GM23338 (cell line): ENCODE measurements around the gene CAPZB. TPM values are rescaled to one million over a fixed set of nuclear protein-coding genes. Genes with fewer than 3 reads are reported as not detected.
A peak's percentile ranks its signal among the peaks of the same experiment; 100 is the strongest.

Experiments
- ATAC-seq: fragments of 200-7000 bp; cut with Tn5 transposase; 3 replicates; pipeline ENCODE4 v1.9.1; 2020
- DNase-seq: peaks from one replicate; pipeline ENCODE4 v3.0.0-alpha.2; 2015; ENCODE audit warnings: low spot score
- H2AFZ ChIP-seq: fragments of 200-600 bp; sonication (generic); 2 replicates; pipeline ENCODE4 v1.8.0; 2016; ENCODE audit warnings: antibody characterized with exemption, mild to moderate bottlenecking, moderate library complexity
- H3F3A ChIP-seq: fragments of 200-600 bp; sonication (generic); replicated peaks from 2 replicates; pipeline ENCODE4 v1.8.0; 2017; ENCODE audit warnings: antibody characterized with exemption, mixed run types, low read depth
- H3K27ac ChIP-seq: fragments of 200-600 bp; sonication (generic); 2 replicates; pipeline ENCODE4 v1.6.1; 2016; ENCODE audit warnings: low read depth
- H3K27me3 ChIP-seq: fragments of 200-600 bp; sonication (generic); 2 replicates; pipeline ENCODE4 v1.8.0; 2016; ENCODE audit warnings: mild to moderate bottlenecking, mixed run types, moderate library complexity; ENCODE audit not compliant: insufficient read depth
- H3K36me3 ChIP-seq: fragments of 200-600 bp; sonication (generic); 2 replicates; pipeline ENCODE4 v1.8.0; 2016; ENCODE audit warnings: mild to moderate bottlenecking; ENCODE audit not compliant: insufficient read depth
- H3K4me1 ChIP-seq: fragments of 200-600 bp; sonication (generic); 2 replicates; pipeline ENCODE4 v1.8.0; 2016; ENCODE audit warnings: mild to moderate bottlenecking, moderate library complexity; ENCODE audit not compliant: insufficient read depth
- H3K4me2 ChIP-seq: fragments of 200-600 bp; sonication (generic); 2 replicates; pipeline ENCODE4 v1.7.1; 2017; ENCODE audit warnings: mixed run types
- H3K4me3 ChIP-seq: fragments of 200-600 bp; sonication (generic); 2 replicates; pipeline ENCODE4 v1.6.1; 2016; ENCODE audit warnings: mixed run types
- H3K79me2 ChIP-seq: fragments of 200-600 bp; sonication (generic); replicated peaks from 2 replicates; pipeline ENCODE4 v1.8.0; 2017; ENCODE audit warnings: mild to moderate bottlenecking; ENCODE audit not compliant: insufficient read depth
- H3K9me2 ChIP-seq: fragments of 200-600 bp; sonication (generic); 2 replicates; pipeline ENCODE4 v1.8.0; 2017; ENCODE audit not compliant: insufficient read depth
- H4K20me1 ChIP-seq: fragments of 200-600 bp; sonication (generic); replicated peaks from 2 replicates; pipeline ENCODE4 v1.8.0; 2017; ENCODE audit warnings: mild to moderate bottlenecking; ENCODE audit not compliant: insufficient read depth
- H3K27ac Mint-ChIP-seq: 2 replicates; pipeline ENCODE4 v1.8.0; 2020; ENCODE audit warnings: inconsistent platforms, mild to moderate bottlenecking, moderate library complexity, mixed read lengths
- H3K27me3 Mint-ChIP-seq: 3 replicates; pipeline ENCODE4 v1.8.0; 2022; ENCODE audit warnings: low read depth, mild to moderate bottlenecking, moderate library complexity, mixed read lengths, inconsistent platforms; ENCODE audit not compliant: insufficient read depth, poor library complexity
- H3K36me3 Mint-ChIP-seq: 3 replicates; pipeline ENCODE4 v1.8.0; 2021; ENCODE audit warnings: low read depth, mild to moderate bottlenecking, inconsistent platforms, moderate library complexity, mixed read lengths
- H3K4me1 Mint-ChIP-seq: 3 replicates; pipeline ENCODE4 v1.8.0; 2020; ENCODE audit warnings: mild to moderate bottlenecking, inconsistent platforms, mixed read lengths
- H3K4me3 Mint-ChIP-seq: 3 replicates; pipeline ENCODE4 v1.8.0; 2021; ENCODE audit warnings: moderate library complexity, mild to moderate bottlenecking, inconsistent platforms, mixed read lengths
- H3K9me3 Mint-ChIP-seq: 3 replicates; pipeline ENCODE4 v1.8.0; 2020; ENCODE audit warnings: moderate library complexity, mild to moderate bottlenecking, inconsistent platforms, mixed read lengths
- CREB1 ChIP-seq: fragments of 250-450 bp; sonication (Bioruptor Pico); IDR thresholded peaks from 2 replicates; pipeline ENCODE4 v1.5.0; 2020; ENCODE audit warnings: low read depth, mild to moderate bottlenecking, moderate library complexity
- CTCF ChIP-seq, 2 experiments: fragments of 200-600 bp in 1 of 2; sonication (generic) in 1 of 2; conservative IDR thresholded peaks; 2 replicates each; pipeline versions ENCODE4 v1.5.1 to v1.6.1; 2016 to 2017; ENCODE audit warnings: antibody characterized with exemption in 2 of 2, low read depth in 2 of 2, mild to moderate bottlenecking in 2 of 2, moderate library complexity in 1 of 2
- EZH2 ChIP-seq: fragments of 200-600 bp; sonication (generic); IDR thresholded peaks from one replicate; pipeline ENCODE4 v1.8.0; 2017; ENCODE audit warnings: antibody characterized with exemption, mild to moderate bottlenecking, low read depth; ENCODE audit not compliant: unreplicated experiment
- EZH2phosphoT487 ChIP-seq: fragments of 200-600 bp; sonication (generic); IDR thresholded peaks from one replicate; pipeline ENCODE4 v1.8.1; 2018; ENCODE audit warnings: antibody characterized with exemption; ENCODE audit not compliant: unreplicated experiment
- JUNB ChIP-seq: IDR thresholded peaks from one replicate; pipeline ENCODE4 v1.6.1; 2016; ENCODE audit warnings: antibody characterized with exemption; ENCODE audit not compliant: unreplicated experiment
- NANOG ChIP-seq: IDR thresholded peaks from 2 replicates; pipeline ENCODE4 v1.6.1; 2016; ENCODE audit warnings: antibody characterized with exemption, borderline replicate concordance
- POLR2AphosphoS5 ChIP-seq: IDR thresholded peaks from 2 replicates; pipeline ENCODE4 v1.6.1; 2016; ENCODE audit warnings: antibody characterized with exemption, low read depth
- STAT1 ChIP-seq: IDR thresholded peaks from one replicate; pipeline ENCODE4 v1.6.1; 2016; ENCODE audit warnings: antibody characterized with exemption; ENCODE audit not compliant: unreplicated experiment
- ZNF114 ChIP-seq: fragments of 250-450 bp; sonication (Bioruptor Pico); IDR thresholded peaks from 2 replicates; pipeline ENCODE4 v1.5.0; 2020; ENCODE audit warnings: mild to moderate bottlenecking, moderate library complexity
- ZNF331 ChIP-seq: fragments of 250-450 bp; sonication (Bioruptor Pico); IDR thresholded peaks from 2 replicates; pipeline ENCODE4 v1.5.0; 2020; ENCODE audit warnings: low read depth, mild to moderate bottlenecking, moderate library complexity
- polyA plus RNA-seq: library from polyadenylated mRNA; unstranded; fragments of >200 nt; fragmentation: Nextera tagmentation; extraction: Ambion mirVana; gene quantifications from 2 replicates; pipeline ENCODE4 v1.2.1, GENCODE V29; 2016
- total RNA-seq: library from RNA; depleted of rRNA; stranded (reverse); fragments of >200 nt; shearing (Covaris generic); gene quantifications from 2 replicates; pipeline ENCODE4 v1.2.3, GENCODE V29; 2014
- TF ChIP-seq, protein P1 (sequence below): IDR thresholded peaks from 2 replicates; pipeline ENCODE4 v1.6.1; 2016; ENCODE audit warnings: antibody characterized with exemption
- TF ChIP-seq, protein P2 (sequence below): fragments of 250-450 bp; sonication (Bioruptor Pico); IDR thresholded peaks from 2 replicates; pipeline ENCODE4 v1.5.0; 2020; ENCODE audit warnings: mild to moderate bottlenecking, moderate library complexity
- TF ChIP-seq, protein P3 (sequence below): IDR thresholded peaks from one replicate; pipeline ENCODE4 v1.6.1; 2018; ENCODE audit warnings: antibody characterized with exemption; ENCODE audit not compliant: unreplicated experiment

CAPZB gene
- total and polyA plus RNA-seq, 2 experiments from 2014 or later: 195 to 348 TPM

GRCh38 chr1:19414515-19415121 is 70.7 kb downstream of the CAPZB start:
- no peaks in the 10 kb centered on the region for H3K9me2 ChIP-seq
- TF ChIP-seq POLR2AphosphoS5: no peak
- no peak for TF ChIP-seq NANOG
- TF ChIP-seq, protein P1, sequence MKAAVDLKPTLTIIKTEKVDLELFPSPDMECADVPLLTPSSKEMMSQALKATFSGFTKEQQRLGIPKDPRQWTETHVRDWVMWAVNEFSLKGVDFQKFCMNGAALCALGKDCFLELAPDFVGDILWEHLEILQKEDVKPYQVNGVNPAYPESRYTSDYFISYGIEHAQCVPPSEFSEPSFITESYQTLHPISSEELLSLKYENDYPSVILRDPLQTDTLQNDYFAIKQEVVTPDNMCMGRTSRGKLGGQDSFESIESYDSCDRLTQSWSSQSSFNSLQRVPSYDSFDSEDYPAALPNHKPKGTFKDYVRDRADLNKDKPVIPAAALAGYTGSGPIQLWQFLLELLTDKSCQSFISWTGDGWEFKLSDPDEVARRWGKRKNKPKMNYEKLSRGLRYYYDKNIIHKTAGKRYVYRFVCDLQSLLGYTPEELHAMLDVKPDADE: no peak
- no peak for TF ChIP-seq ZNF114 (CRISPR knock-in tag)
- TF ChIP-seq, protein P2, sequence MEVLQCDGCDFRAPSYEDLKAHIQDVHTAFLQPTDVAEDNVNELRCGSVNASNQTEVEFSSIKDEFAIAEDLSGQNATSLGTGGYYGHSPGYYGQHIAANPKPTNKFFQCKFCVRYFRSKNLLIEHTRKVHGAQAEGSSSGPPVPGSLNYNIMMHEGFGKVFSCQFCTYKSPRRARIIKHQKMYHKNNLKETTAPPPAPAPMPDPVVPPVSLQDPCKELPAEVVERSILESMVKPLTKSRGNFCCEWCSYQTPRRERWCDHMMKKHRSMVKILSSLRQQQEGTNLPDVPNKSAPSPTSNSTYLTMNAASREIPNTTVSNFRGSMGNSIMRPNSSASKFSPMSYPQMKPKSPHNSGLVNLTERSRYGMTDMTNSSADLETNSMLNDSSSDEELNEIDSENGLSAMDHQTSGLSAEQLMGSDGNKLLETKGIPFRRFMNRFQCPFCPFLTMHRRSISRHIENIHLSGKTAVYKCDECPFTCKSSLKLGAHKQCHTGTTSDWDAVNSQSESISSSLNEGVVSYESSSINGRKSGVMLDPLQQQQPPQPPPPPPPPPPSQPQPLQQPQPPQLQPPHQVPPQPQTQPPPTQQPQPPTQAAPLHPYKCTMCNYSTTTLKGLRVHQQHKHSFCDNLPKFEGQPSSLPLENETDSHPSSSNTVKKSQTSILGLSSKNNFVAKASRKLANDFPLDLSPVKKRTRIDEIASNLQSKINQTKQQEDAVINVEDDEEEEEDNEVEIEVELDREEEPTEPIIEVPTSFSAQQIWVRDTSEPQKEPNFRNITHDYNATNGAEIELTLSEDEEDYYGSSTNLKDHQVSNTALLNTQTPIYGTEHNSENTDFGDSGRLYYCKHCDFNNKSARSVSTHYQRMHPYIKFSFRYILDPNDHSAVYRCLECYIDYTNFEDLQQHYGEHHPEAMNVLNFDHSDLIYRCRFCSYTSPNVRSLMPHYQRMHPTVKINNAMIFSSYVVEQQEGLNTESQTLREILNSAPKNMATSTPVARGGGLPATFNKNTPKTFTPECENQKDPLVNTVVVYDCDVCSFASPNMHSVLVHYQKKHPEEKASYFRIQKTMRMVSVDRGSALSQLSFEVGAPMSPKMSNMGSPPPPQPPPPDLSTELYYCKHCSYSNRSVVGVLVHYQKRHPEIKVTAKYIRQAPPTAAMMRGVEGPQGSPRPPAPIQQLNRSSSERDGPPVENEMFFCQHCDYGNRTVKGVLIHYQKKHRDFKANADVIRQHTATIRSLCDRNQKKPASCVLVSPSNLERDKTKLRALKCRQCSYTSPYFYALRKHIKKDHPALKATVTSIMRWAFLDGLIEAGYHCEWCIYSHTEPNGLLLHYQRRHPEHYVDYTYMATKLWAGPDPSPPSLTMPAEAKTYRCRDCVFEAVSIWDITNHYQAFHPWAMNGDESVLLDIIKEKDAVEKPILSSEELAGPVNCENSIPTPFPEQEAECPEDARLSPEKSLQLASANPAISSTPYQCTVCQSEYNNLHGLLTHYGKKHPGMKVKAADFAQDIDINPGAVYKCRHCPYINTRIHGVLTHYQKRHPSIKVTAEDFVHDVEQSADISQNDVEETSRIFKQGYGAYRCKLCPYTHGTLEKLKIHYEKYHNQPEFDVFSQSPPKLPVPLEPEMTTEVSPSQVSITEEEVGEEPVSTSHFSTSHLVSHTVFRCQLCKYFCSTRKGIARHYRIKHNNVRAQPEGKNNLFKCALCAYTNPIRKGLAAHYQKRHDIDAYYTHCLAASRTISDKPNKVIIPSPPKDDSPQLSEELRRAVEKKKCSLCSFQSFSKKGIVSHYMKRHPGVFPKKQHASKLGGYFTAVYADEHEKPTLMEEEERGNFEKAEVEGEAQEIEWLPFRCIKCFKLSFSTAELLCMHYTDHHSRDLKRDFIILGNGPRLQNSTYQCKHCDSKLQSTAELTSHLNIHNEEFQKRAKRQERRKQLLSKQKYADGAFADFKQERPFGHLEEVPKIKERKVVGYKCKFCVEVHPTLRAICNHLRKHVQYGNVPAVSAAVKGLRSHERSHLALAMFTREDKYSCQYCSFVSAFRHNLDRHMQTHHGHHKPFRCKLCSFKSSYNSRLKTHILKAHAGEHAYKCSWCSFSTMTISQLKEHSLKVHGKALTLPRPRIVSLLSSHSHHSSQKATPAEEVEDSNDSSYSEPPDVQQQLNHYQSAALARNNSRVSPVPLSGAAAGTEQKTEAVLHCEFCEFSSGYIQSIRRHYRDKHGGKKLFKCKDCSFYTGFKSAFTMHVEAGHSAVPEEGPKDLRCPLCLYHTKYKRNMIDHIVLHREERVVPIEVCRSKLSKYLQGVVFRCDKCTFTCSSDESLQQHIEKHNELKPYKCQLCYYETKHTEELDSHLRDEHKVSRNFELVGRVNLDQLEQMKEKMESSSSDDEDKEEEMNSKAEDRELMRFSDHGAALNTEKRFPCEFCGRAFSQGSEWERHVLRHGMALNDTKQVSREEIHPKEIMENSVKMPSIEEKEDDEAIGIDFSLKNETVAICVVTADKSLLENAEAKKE (CRISPR knock-in tag): no peak
- no peak for TF ChIP-seq ZNF331 (CRISPR knock-in tag)
- no peak for TF ChIP-seq EZH2
- no peak for TF ChIP-seq CTCF (conservative IDR thresholded peaks at IDR 0.05; ENCODE audit: low read depth in 2 of 2)
- TF ChIP-seq JUNB: no peak
- TF ChIP-seq CREB1 (CRISPR knock-in tag): no peak
- TF ChIP-seq, protein P3, sequence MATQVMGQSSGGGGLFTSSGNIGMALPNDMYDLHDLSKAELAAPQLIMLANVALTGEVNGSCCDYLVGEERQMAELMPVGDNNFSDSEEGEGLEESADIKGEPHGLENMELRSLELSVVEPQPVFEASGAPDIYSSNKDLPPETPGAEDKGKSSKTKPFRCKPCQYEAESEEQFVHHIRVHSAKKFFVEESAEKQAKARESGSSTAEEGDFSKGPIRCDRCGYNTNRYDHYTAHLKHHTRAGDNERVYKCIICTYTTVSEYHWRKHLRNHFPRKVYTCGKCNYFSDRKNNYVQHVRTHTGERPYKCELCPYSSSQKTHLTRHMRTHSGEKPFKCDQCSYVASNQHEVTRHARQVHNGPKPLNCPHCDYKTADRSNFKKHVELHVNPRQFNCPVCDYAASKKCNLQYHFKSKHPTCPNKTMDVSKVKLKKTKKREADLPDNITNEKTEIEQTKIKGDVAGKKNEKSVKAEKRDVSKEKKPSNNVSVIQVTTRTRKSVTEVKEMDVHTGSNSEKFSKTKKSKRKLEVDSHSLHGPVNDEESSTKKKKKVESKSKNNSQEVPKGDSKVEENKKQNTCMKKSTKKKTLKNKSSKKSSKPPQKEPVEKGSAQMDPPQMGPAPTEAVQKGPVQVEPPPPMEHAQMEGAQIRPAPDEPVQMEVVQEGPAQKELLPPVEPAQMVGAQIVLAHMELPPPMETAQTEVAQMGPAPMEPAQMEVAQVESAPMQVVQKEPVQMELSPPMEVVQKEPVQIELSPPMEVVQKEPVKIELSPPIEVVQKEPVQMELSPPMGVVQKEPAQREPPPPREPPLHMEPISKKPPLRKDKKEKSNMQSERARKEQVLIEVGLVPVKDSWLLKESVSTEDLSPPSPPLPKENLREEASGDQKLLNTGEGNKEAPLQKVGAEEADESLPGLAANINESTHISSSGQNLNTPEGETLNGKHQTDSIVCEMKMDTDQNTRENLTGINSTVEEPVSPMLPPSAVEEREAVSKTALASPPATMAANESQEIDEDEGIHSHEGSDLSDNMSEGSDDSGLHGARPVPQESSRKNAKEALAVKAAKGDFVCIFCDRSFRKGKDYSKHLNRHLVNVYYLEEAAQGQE: no peak
- TF ChIP-seq STAT1: no peak
- TF ChIP-seq EZH2phosphoT487: no peak
- H3K4me2 ChIP-seq: no peak overlapping the region
- peaks cover 12% of the 10 kb centered on the region; the same call in 1 of the 2 replicates for H3K4me1 ChIP-seq
- no peak overlapping the region for H2AFZ ChIP-seq
- H3K4me1 Mint-ChIP-seq: peaks cover 50% of the 10 kb centered on the region
- H3K4me3 ChIP-seq: no peak overlapping the region
- H3K36me3 Mint-ChIP-seq: peaks cover 34% of the 10 kb centered on the region
- no peak overlapping the region for H3K27ac Mint-ChIP-seq
- H4K20me1 ChIP-seq: peaks cover 69% of the 10 kb centered on the region
- no peaks in the 10 kb centered on the region for H3F3A ChIP-seq
- peaks cover 4% of the 10 kb centered on the region for H3K27me3 Mint-ChIP-seq
- H3K36me3 ChIP-seq: peaks cover 7% of the 10 kb centered on the region; the same call in 1 of the 2 replicates
- DNase-seq: no peak
- H3K4me3 Mint-ChIP-seq: no peak overlapping the region
- no peaks in the 10 kb centered on the region for H3K9me3 Mint-ChIP-seq
- peaks cover 99% of the 10 kb centered on the region for H3K79me2 ChIP-seq
- H3K27me3 ChIP-seq: no peaks in the 10 kb centered on the region
- ATAC-seq: no peak
- H3K27ac ChIP-seq: 0 out of 2 replicates have a peak overlapping the region, but pooled peaks have one; percentile 42
